H9 (cell line): Measurements from ENCODE around the gene DAPK2. TPM values are rescaled to one million over a fixed set of nuclear protein-coding genes. Genes with fewer than 3 reads are reported as not detected.

Source experiments
- DNase-seq: peaks from one replicate; pipeline ENCODE4 v3.0.0-alpha.2; 2017
- H2AFZ ChIP-seq: one replicate; pipeline ENCODE4 v1.6.1; 2013; ENCODE audit warnings: mild to moderate bottlenecking, low read length, control low read depth, moderate library complexity
- H2AK5ac ChIP-seq: 2 replicates; pipeline ENCODE4 v1.6.1; 2013; ENCODE audit warnings: low read length, control low read depth, mixed read lengths; ENCODE audit not compliant: insufficient read length
- H2BK120ac ChIP-seq: one replicate; pipeline ENCODE4 v1.6.1; 2013; ENCODE audit warnings: low read depth, mild to moderate bottlenecking, low read length, control low read depth, inconsistent platforms; ENCODE audit not compliant: poor library complexity, severe bottlenecking
- H2BK12ac ChIP-seq: 2 replicates; pipeline ENCODE4 v1.6.1; 2013; ENCODE audit warnings: low read length, control low read depth, mixed read lengths, low read depth; ENCODE audit not compliant: insufficient read length
- H2BK15ac ChIP-seq: 2 replicates; pipeline ENCODE4 v1.6.1; 2013; ENCODE audit warnings: low read depth, low read length, control low read depth
- H2BK20ac ChIP-seq: one replicate; pipeline ENCODE4 v1.6.1; 2013; ENCODE audit warnings: low read depth, mild to moderate bottlenecking, low read length, control low read depth, inconsistent platforms; ENCODE audit not compliant: poor library complexity, severe bottlenecking
- H2BK5ac ChIP-seq: 2 replicates; pipeline ENCODE4 v1.6.1; 2013; ENCODE audit warnings: low read length, control low read depth, mixed read lengths; ENCODE audit not compliant: insufficient read length
- H3K14ac ChIP-seq: 2 replicates; pipeline ENCODE4 v1.6.1; 2013; ENCODE audit warnings: low read length, control low read depth; ENCODE audit not compliant: insufficient read depth
- H3K18ac ChIP-seq: 2 replicates; pipeline ENCODE4 v1.6.1; 2013; ENCODE audit warnings: low read depth, mild to moderate bottlenecking, mixed read lengths, low read length, control low read depth; ENCODE audit not compliant: insufficient read length
- H3K23ac ChIP-seq: 2 replicates; pipeline ENCODE4 v1.6.1; 2013; ENCODE audit warnings: low read length, control low read depth, mixed read lengths, low read depth; ENCODE audit not compliant: insufficient read length
- H3K23me2 ChIP-seq: 2 replicates; pipeline ENCODE4 v1.6.1; 2013; ENCODE audit warnings: low read depth, mild to moderate bottlenecking, mixed read lengths, low read length, control low read depth; ENCODE audit not compliant: insufficient read length, poor library complexity, severe bottlenecking
- H3K27ac ChIP-seq: 2 replicates; pipeline ENCODE4 v1.5.1; 2013; ENCODE audit warnings: low read length, control low read depth, mixed read lengths, low read depth; ENCODE audit not compliant: insufficient read length
- H3K27me3 ChIP-seq: 2 replicates; pipeline ENCODE4 v1.6.1; 2013; ENCODE audit warnings: low read length, control low read depth, inconsistent platforms; ENCODE audit not compliant: insufficient read depth
- H3K4ac ChIP-seq: 2 replicates; pipeline ENCODE4 v1.6.1; 2013; ENCODE audit warnings: low read depth, mild to moderate bottlenecking, control low read depth, inconsistent platforms, low read length, moderate library complexity
- H3K4me1 ChIP-seq: 2 replicates; pipeline ENCODE4 v1.6.1; 2013; ENCODE audit warnings: low read length, control low read depth, inconsistent platforms; ENCODE audit not compliant: insufficient read depth
- H3K4me2 ChIP-seq: 2 replicates; pipeline ENCODE4 v1.6.1; 2013; ENCODE audit warnings: low read length, control low read depth, mixed read lengths; ENCODE audit not compliant: insufficient read length, insufficient read depth
- H3K56ac ChIP-seq: 2 replicates; pipeline ENCODE4 v1.6.1; 2013; ENCODE audit warnings: low read depth, mild to moderate bottlenecking, mixed read lengths, low read length, control low read depth; ENCODE audit not compliant: insufficient read length
- H3K79me1 ChIP-seq: 2 replicates; pipeline ENCODE4 v1.6.1; 2013; ENCODE audit warnings: low read depth, mild to moderate bottlenecking, moderate library complexity, low read length, control low read depth, inconsistent platforms; ENCODE audit not compliant: insufficient read depth, poor library complexity, severe bottlenecking
- H3K79me2 ChIP-seq: 2 replicates; pipeline ENCODE4 v1.6.1; 2013; ENCODE audit warnings: low read length, control low read depth, inconsistent platforms; ENCODE audit not compliant: insufficient read depth
- H3K9ac ChIP-seq: 2 replicates; pipeline ENCODE4 v1.6.1; 2013; ENCODE audit warnings: low read length, control low read depth, mixed read lengths; ENCODE audit not compliant: insufficient read length; ENCODE audit errors: extremely low read depth
- H3K9me3 ChIP-seq: one replicate; pipeline ENCODE4 v1.6.1; 2013; ENCODE audit warnings: low read depth, low read length, inconsistent platforms; ENCODE audit not compliant: control insufficient read depth
- H3T11ph ChIP-seq: one replicate; pipeline ENCODE4 v1.6.1; 2013; ENCODE audit warnings: mild to moderate bottlenecking, low read length, control low read depth, inconsistent platforms
- H4K20me1 ChIP-seq: one replicate; pipeline ENCODE4 v1.6.1; 2013; ENCODE audit not compliant: control insufficient read depth, insufficient read length, insufficient read depth
- H4K5ac ChIP-seq: 2 replicates; pipeline ENCODE4 v1.6.1; 2013; ENCODE audit warnings: low read depth, mild to moderate bottlenecking, mixed read lengths, low read length, control low read depth; ENCODE audit not compliant: insufficient read length
- H4K8ac ChIP-seq: replicated peaks from 2 replicates; pipeline ENCODE4 v1.6.1; 2013; ENCODE audit warnings: low read length, control low read depth, mixed read lengths, low read depth; ENCODE audit not compliant: insufficient read length
- H4K91ac ChIP-seq: 2 replicates; pipeline ENCODE4 v1.6.1; 2013; ENCODE audit warnings: low read depth, mild to moderate bottlenecking, moderate library complexity, mixed read lengths, low read length, control low read depth; ENCODE audit not compliant: insufficient read length
- H3K27ac Mint-ChIP-seq, 3 experiments: 2 replicates in 2 of 3; 3 replicates in 1 of 3; pipeline ENCODE4 v1.8.0; 2020 to 2021; ENCODE audit warnings: mixed read lengths in 3 of 3, mild to moderate bottlenecking in 1 of 3, moderate library complexity in 1 of 3
- H3K27me3 Mint-ChIP-seq: 2 replicates; pipeline ENCODE4 v1.8.0; 2021; ENCODE audit warnings: low read depth, mild to moderate bottlenecking, moderate library complexity, mixed read lengths
- H3K36me3 Mint-ChIP-seq, 3 experiments: 2 replicates in 2 of 3; 3 replicates in 1 of 3; pipeline ENCODE4 v1.8.0; 2020 to 2021; ENCODE audit warnings: low read depth in 3 of 3, mixed read lengths in 3 of 3; ENCODE audit not compliant: insufficient read depth in 1 of 3
- H3K4me1 Mint-ChIP-seq, 2 experiments: 2 replicates each; pipeline ENCODE4 v1.8.0; 2020; ENCODE audit warnings: mixed read lengths in 2 of 2
- H3K4me3 Mint-ChIP-seq, 2 experiments: 2 replicates in 1 of 2; 3 replicates in 1 of 2; pipeline ENCODE4 v1.8.0; 2020 to 2021; ENCODE audit warnings: mild to moderate bottlenecking in 2 of 2, mixed read lengths in 2 of 2, moderate library complexity in 1 of 2
- H3K9me3 Mint-ChIP-seq, 2 experiments: 2 replicates in 1 of 2; 3 replicates in 1 of 2; pipeline ENCODE4 v1.8.0; 2020; ENCODE audit warnings: mild to moderate bottlenecking in 2 of 2, mixed read lengths in 2 of 2, moderate library complexity in 1 of 2
- CTCF ChIP-seq: fragments of 200-600 bp; sonication (generic); conservative IDR thresholded peaks from 3 replicates; pipeline ENCODE4 v1.8.0; 2021; ENCODE audit warnings: antibody characterized with exemption, mild to moderate bottlenecking
- WGBS: extraction: QIAGEN DNeasy Blood & Tissue Kit; methylation state at CpG from one replicate; pipeline ENCODE4 v1.1.7; 2013; ENCODE audit warnings: missing lambda C conversion rate, low lambda C conversion rate, mixed read lengths; ENCODE audit not compliant: insufficient read length; ENCODE audit errors: extremely low coverage; 5-methylcytosine and 5-hydroxymethylcytosine counted together
- total RNA-seq: library from RNA; stranded (reverse); gene quantifications from 2 replicates; pipeline ENCODE4 v1.2.1, GENCODE V29; 2021

The DAPK2 gene
- total RNA-seq, 1 experiment from 2014 or later = 3.5 TPM

- no peak overlapping the region for H4K8ac ChIP-seq
- no peak overlapping the region for H3K4me3 Mint-ChIP-seq
- H2AFZ ChIP-seq = no peak overlapping the region
- WGBS = no CpG with 5 or more reads among the region's 6 CpGs
- H2BK5ac ChIP-seq = no peak overlapping the region
- no peaks in the 10 kb centered on the region for H3K9me3 ChIP-seq
- H3K23me2 ChIP-seq = no peaks in the 10 kb centered on the region
- no peaks in the 10 kb centered on the region for H3K79me2 ChIP-seq
- TF ChIP-seq CTCF = no peak
- H2BK15ac ChIP-seq = no peak overlapping the region
- H4K20me1 ChIP-seq = no peaks in the 10 kb centered on the region
- no peak overlapping the region for H3K27ac Mint-ChIP-seq
- H3K4me2 ChIP-seq = no peak overlapping the region
- no peak overlapping the region for H3K18ac ChIP-seq
- 0 out of 2 replicates have a peak, but pooled peaks cover 2% of the 10 kb centered on the region for H3K4me1 ChIP-seq
- no peak overlapping the region for H3T11ph ChIP-seq
- H3K9ac ChIP-seq = no peak overlapping the region
- H4K5ac ChIP-seq = no peak overlapping the region
- H3K36me3 Mint-ChIP-seq = no peaks in the 10 kb centered on the region
- H3K4me1 Mint-ChIP-seq = peaks cover 21 to 23% of the 10 kb centered on the region in 2 experiments
- H3K27ac ChIP-seq = no peak overlapping the region
- H2AK5ac ChIP-seq = no peak overlapping the region
- H3K27me3 ChIP-seq = no peaks in the 10 kb centered on the region
- no peak overlapping the region for H2BK120ac ChIP-seq
- no peak overlapping the region for H3K14ac ChIP-seq
- H3K27me3 Mint-ChIP-seq = no peaks in the 10 kb centered on the region
- no peak overlapping the region for H3K23ac ChIP-seq
- no peak for DNase-seq
- H2BK20ac ChIP-seq = no peak overlapping the region
- no peak overlapping the region for H3K56ac ChIP-seq
- no peaks in the 10 kb centered on the region for H3K79me1 ChIP-seq
- H3K9me3 Mint-ChIP-seq = no peaks in the 10 kb centered on the region
- no peak overlapping the region for H3K4ac ChIP-seq
- H2BK12ac ChIP-seq = no peak overlapping the region
- H4K91ac ChIP-seq = no peak overlapping the region
These were observed 164.9 kb downstream of the DAPK2 start for GRCh38 chr15:63881431-63881830.
